CD14-positive monocyte (primary cell): ENCODE results near the gene ZSCAN23. TPM values are rescaled to one million over a fixed set of nuclear protein-coding genes. Genes with fewer than 3 reads are reported as not detected.
A peak's percentile ranks its signal among the peaks of the same experiment; 100 is the strongest.

Experiments used
- DNase-seq, 3 donors: peaks; one replicate each; pipeline ENCODE4 v3.0.0-alpha.2; 2011 to 2022
- H2AFZ ChIP-seq: 2 replicates; pipeline ENCODE4 v1.6.0; 2012; ENCODE audit warnings: mild to moderate bottlenecking, low read depth, low read length, inconsistent platforms; ENCODE audit not compliant: insufficient read depth, poor library complexity, severe bottlenecking
- H3K27ac ChIP-seq, 2 donors: 1 replicate in 1 of 2; 2 replicates in 1 of 2; pipeline ENCODE4 v1.5.1; 2012 to 2013; ENCODE audit warnings: low read length in 2 of 2, control low read depth in 1 of 2, inconsistent platforms in 1 of 2, low read depth in 1 of 2, mild to moderate bottlenecking in 1 of 2
- H3K27me3 ChIP-seq, 2 donors: one replicate each; pipeline versions ENCODE4 v1.6.0 to v1.6.1; 2011 to 2013; ENCODE audit warnings: low read length in 2 of 2; ENCODE audit not compliant: control insufficient read depth in 2 of 2, insufficient read depth in 2 of 2
- H3K36me3 ChIP-seq, 2 donors: replicated peaks in 1 of 2; 1 replicate in 1 of 2; 2 replicates in 1 of 2; pipeline versions ENCODE4 v1.5.1 to v1.6.1; 2012 to 2013; ENCODE audit warnings: low read length in 2 of 2, control low read depth in 1 of 2, inconsistent platforms in 1 of 2, mild to moderate bottlenecking in 1 of 2; ENCODE audit not compliant: insufficient read depth in 2 of 2, control insufficient read depth in 1 of 2
- H3K4me1 ChIP-seq, 2 donors: 1 replicate in 1 of 2; 2 replicates in 1 of 2; pipeline versions ENCODE4 v1.5.1 to v1.6.1; 2012 to 2013; ENCODE audit warnings: low read length in 2 of 2, control low read depth in 1 of 2, inconsistent platforms in 1 of 2, mild to moderate bottlenecking in 1 of 2, moderate library complexity in 1 of 2; ENCODE audit not compliant: insufficient read depth in 2 of 2, control insufficient read depth in 1 of 2
- H3K4me2 ChIP-seq: replicated peaks from 2 replicates; pipeline ENCODE3; 2012; ENCODE audit warnings: low read length, moderate library complexity, mild to moderate bottlenecking; ENCODE audit not compliant: poor library complexity, severe bottlenecking; ENCODE audit errors: extremely low read depth
- H3K4me3 ChIP-seq, 3 experiments: fragments of 200-600 bp in 1 of 3; sonication (generic) in 1 of 3; replicated peaks in 1 of 3; 1 replicate in 2 of 3; 2 replicates in 1 of 3; pipeline ENCODE4 v1.5.1; 2011 to 2013; ENCODE audit warnings: low read length in 3 of 3, mild to moderate bottlenecking in 3 of 3, control low read depth in 2 of 3, low read depth in 2 of 3, inconsistent platforms in 1 of 3, moderate library complexity in 1 of 3
- H3K79me2 ChIP-seq: 2 replicates; pipeline ENCODE4 v1.6.0; 2012; ENCODE audit warnings: mild to moderate bottlenecking, control low read depth, inconsistent platforms, low read length, moderate library complexity; ENCODE audit not compliant: insufficient read depth
- H3K9ac ChIP-seq: 2 replicates; pipeline ENCODE4 v1.6.0; 2017; ENCODE audit warnings: low read length, mild to moderate bottlenecking; ENCODE audit not compliant: insufficient read depth, poor library complexity, severe bottlenecking
- H3K9me3 ChIP-seq, 2 donors: replicated peaks in 1 of 2; 1 replicate in 1 of 2; 2 replicates in 1 of 2; pipeline versions ENCODE4 v1.5.1 to v1.6.1; 2012 to 2013; ENCODE audit warnings: low read length in 2 of 2, control low read depth in 1 of 2; ENCODE audit not compliant: control insufficient read depth in 1 of 2, insufficient read depth in 1 of 2
- H4K20me1 ChIP-seq: 2 replicates; pipeline ENCODE4 v1.6.0; 2012; ENCODE audit warnings: mild to moderate bottlenecking, low read length, control low read depth, moderate library complexity; ENCODE audit not compliant: insufficient read depth
- H3K27ac Mint-ChIP-seq, 7 donors: one replicate each; pipeline ENCODE4 v1.8.0; 2020; ENCODE audit warnings: mild to moderate bottlenecking in 7 of 7, mixed read lengths in 7 of 7, moderate library complexity in 6 of 7, inconsistent platforms in 2 of 7
- H3K27me3 Mint-ChIP-seq, 3 donors: one replicate each; pipeline ENCODE4 v1.8.0; 2021 to 2022; ENCODE audit warnings: low read depth in 3 of 3, mild to moderate bottlenecking in 3 of 3, mixed read lengths in 3 of 3, moderate library complexity in 3 of 3, inconsistent platforms in 1 of 3
- H3K36me3 Mint-ChIP-seq, 2 donors: one replicate each; pipeline ENCODE4 v1.8.0; 2020; ENCODE audit warnings: mixed read lengths in 2 of 2, inconsistent platforms in 1 of 2, mild to moderate bottlenecking in 1 of 2
- H3K4me1 Mint-ChIP-seq: one replicate; pipeline ENCODE4 v1.8.0; 2020; ENCODE audit warnings: mild to moderate bottlenecking, mixed read lengths
- H3K4me3 Mint-ChIP-seq, 2 donors: one replicate each; pipeline ENCODE4 v1.8.0; 2020; ENCODE audit warnings: mild to moderate bottlenecking in 2 of 2, mixed read lengths in 2 of 2, moderate library complexity in 1 of 2
- H3K9me3 Mint-ChIP-seq, 7 donors: one replicate each; pipeline ENCODE4 v1.8.0; 2020 to 2022; ENCODE audit warnings: mixed read lengths in 7 of 7, mild to moderate bottlenecking in 6 of 7, moderate library complexity in 6 of 7, inconsistent platforms in 2 of 7
- WGBS: methylation state at CpG from one replicate; pipeline ENCODE4 v1.1.5; 2013; ENCODE audit warnings: missing lambda C conversion rate; ENCODE audit not compliant: insufficient coverage; 5-methylcytosine and 5-hydroxymethylcytosine counted together
- intact Hi-C, 2 donors: fragments of 100-400 bp; cut with micrococcal nuclease; formaldehyde crosslinking; loops; one replicate each; pipeline versions ENCODE4 v1.15.0 to v1.15.1; 2023
- polyA plus RNA-seq, 3 donors: library from polyadenylated mRNA; depleted of rRNA in 1 of 3; unstranded in 2 of 3; stranded (reverse) in 1 of 3; fragments of 300-500 nt in 2 of 3; fragments of >200 nt in 1 of 3; fragmentation: Illumina TruSeq in 2 of 3; gene quantifications; 1 replicate in 2 of 3; 2 replicates in 1 of 3; pipeline ENCODE4 v1.2.3, GENCODE V29; 2012 to 2021
- TF ChIP-seq, protein P1 (sequence below): fragments of 200-600 bp; IDR thresholded peaks from one replicate; pipeline ENCODE4 v1.8.0; 2022; ENCODE audit warnings: antibody characterized with exemption, mild to moderate bottlenecking

Gene ZSCAN23
- polyA plus RNA-seq, 3 donors: not detected

DNA sequence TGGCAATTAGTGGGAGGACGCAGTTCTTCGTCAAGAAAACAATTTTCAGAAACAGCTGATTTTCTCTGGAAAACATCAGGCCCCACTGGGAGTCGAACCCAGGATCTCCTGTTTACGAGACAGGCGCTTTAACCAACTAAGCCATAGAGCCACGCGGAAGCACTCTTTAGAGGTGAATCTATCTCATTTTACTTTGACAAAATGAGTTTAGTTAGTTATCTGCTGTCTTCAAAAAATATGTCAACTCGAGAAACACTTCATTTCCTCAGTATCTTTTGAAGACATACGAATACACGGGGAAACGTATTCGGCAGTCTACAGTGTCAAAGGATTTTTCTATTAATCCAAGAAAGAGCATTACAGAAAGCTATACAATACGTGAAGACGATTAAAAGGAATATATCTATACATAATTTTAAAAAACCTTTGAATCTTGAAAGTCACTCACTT is 45.6 kb upstream of the ZSCAN23 start:
- H3K27ac ChIP-seq: no peak overlapping the region
- Mint-ChIP-seq H3K4me1 (peaks cover 13% of the 10 kb centered on the region), H3K27ac (no peak overlapping the region), H3K27me3 (peaks cover 47 to 66% (median 53%) of the 10 kb centered on the region in 3 donors), H3K4me3 (peak overlapping the region in 1 of 2 donors; percentile 71), H3K36me3 (no peaks in the 10 kb centered on the region), H3K9me3 (peaks cover 3 to 20% (median 10%) of the 10 kb centered on the region in 7 donors)
- peak overlapping the region; percentile 43 for H3K4me2 ChIP-seq
- no peaks in the 10 kb centered on the region for H3K36me3 ChIP-seq
- H3K4me1 ChIP-seq: peaks cover 0 to 4% of the 10 kb centered on the region in 2 donors
- H3K4me3 ChIP-seq: peak overlapping the region in 1 of 3 experiments; percentile 37
- no peaks in the 10 kb centered on the region for H3K79me2 ChIP-seq
- H3K9ac ChIP-seq: no peak overlapping the region
- TF ChIP-seq, protein P1, sequence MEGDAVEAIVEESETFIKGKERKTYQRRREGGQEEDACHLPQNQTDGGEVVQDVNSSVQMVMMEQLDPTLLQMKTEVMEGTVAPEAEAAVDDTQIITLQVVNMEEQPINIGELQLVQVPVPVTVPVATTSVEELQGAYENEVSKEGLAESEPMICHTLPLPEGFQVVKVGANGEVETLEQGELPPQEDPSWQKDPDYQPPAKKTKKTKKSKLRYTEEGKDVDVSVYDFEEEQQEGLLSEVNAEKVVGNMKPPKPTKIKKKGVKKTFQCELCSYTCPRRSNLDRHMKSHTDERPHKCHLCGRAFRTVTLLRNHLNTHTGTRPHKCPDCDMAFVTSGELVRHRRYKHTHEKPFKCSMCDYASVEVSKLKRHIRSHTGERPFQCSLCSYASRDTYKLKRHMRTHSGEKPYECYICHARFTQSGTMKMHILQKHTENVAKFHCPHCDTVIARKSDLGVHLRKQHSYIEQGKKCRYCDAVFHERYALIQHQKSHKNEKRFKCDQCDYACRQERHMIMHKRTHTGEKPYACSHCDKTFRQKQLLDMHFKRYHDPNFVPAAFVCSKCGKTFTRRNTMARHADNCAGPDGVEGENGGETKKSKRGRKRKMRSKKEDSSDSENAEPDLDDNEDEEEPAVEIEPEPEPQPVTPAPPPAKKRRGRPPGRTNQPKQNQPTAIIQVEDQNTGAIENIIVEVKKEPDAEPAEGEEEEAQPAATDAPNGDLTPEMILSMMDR: no peak
- 8% methylated on average over 5 of the region's 14 CpGs for WGBS
- H4K20me1 ChIP-seq: no peaks in the 10 kb centered on the region
- H3K9me3 ChIP-seq: peaks cover 0 to 4% of the 10 kb centered on the region in 2 donors
- DNase-seq: no peak
- no peak overlapping the region for H2AFZ ChIP-seq
- peaks cover 32 to 51% of the 10 kb centered on the region in 2 donors for H3K27me3 ChIP-seq
- intact Hi-C loops: no loop called here

DNA sequence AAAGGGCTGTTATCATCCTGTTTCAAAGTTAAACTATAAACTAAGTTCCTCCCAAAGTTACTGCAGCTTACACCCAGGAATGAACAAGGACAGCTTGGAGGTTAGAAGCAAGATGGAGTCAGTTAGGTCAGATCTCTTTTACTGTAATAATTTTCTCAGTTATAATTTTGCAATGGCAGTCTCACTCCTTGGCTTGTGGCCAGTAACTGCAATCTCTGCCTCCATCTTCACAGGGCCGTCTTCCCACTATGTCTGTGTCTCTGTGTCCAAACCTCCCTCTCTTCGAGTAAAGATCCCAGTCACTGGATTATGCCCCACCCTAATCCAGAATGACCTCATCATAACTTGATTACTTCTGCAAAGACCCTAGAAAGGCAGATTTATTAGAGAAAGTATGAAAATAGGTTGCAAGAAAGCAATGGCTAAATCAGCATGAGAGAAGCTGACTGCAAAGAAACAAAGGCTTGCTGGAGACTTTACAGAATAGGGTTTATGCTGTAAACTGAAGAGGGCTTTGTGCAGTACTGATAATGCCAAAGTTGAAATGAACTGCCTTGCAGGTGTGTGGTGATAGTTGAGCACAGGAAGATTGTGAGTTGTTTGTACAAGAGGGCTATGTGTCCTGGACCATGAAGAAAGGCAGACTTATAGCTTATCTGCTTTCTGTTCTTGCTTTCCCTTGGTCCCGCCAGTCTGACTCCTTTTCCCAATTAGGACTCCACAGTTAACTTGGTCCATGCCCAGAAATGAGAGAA is 43.9 kb upstream of the ZSCAN23 start:
- H3K27me3 Mint-ChIP-seq: peaks cover 42 to 59% (median 47%) of the 10 kb centered on the region in 3 donors
- H4K20me1 ChIP-seq: no peaks in the 10 kb centered on the region
- H3K79me2 ChIP-seq: no peaks in the 10 kb centered on the region
- no peak overlapping the region for H3K27ac ChIP-seq
- H3K4me3 Mint-ChIP-seq: no peak overlapping the region
- TF ChIP-seq, protein P1: no peak
- peaks cover 34 to 50% of the 10 kb centered on the region in 2 donors for H3K27me3 ChIP-seq
- no peak overlapping the region for H2AFZ ChIP-seq
- peaks cover 3 to 20% (median 10%) of the 10 kb centered on the region in 7 donors for H3K9me3 Mint-ChIP-seq
- no peak overlapping the region for H3K27ac Mint-ChIP-seq
- no peaks in the 10 kb centered on the region for H3K36me3 ChIP-seq
- intact Hi-C loops: no loop called here
- H3K4me2 ChIP-seq: no peak overlapping the region
- no peak for DNase-seq
- H3K9me3 ChIP-seq: peaks cover 0 to 4% of the 10 kb centered on the region in 2 donors
- peaks cover 0 to 4% of the 10 kb centered on the region in 2 donors for H3K4me1 ChIP-seq
- no peaks in the 10 kb centered on the region for H3K36me3 Mint-ChIP-seq
- peaks cover 13% of the 10 kb centered on the region for H3K4me1 Mint-ChIP-seq
- no peak overlapping the region for H3K9ac ChIP-seq
- WGBS: 80% methylated on average over 1 of the region's 3 CpGs
- no peak overlapping the region for H3K4me3 ChIP-seq
